ENCODE measurements around the gene CNTNAP1.
A peak's percentile ranks its signal among the peaks of the same experiment; 100 is the strongest.

- TF ChIP-seq CTCF (IDR thresholded peaks at IDR 0.05) (peak; percentile 57 to 71 (median 67)), POLR2AphosphoS5 (IDR thresholded peaks at IDR 0.05) (no peak)
Measured at GRCh38 chr17:42720996-42721583, 38.8 kb downstream of the CNTNAP1 start.

Measured in transverse colon (tissue), 4 donors.